NCI-H146 treated with DMSO at 0.1 percent for 48 hours (cell line): ENCODE measurements around the gene PLEKHM1.
A peak's percentile ranks its signal among the peaks of the same experiment; 100 is the strongest.
"Not testable (repeated sequence)": the region's sequence is repeated elsewhere in the genome, so short reads cannot be mapped to it uniquely, and the experiment has no call there.

ENCODE experiments used
- DNase-seq: peaks from one replicate; lab custom pipeline; 2025; ENCODE audit not compliant: unreplicated experiment; lab: John Stamatoyannopoulos, UW

The PLEKHM1 gene

GRCh38 chr17:45490615-45491433 is at the start of gene PLEKHM1:
Gene PLEKHM1 (minus strand): TSS chr17:45490721. CDS start chr17:45482484, 8,237 bp downstream.
- DNase-seq, result peak; percentile 44

- DNase-seq, result not testable (repeated sequence)
These were observed 47.6 kb upstream of the PLEKHM1 start for GRCh38 chr17:45538168-45538567.

GRCh38 chr17:45506072-45506471 is 15.6 kb upstream of the PLEKHM1 start:
- not testable (repeated sequence) for DNase-seq

- DNase-seq, result not testable (repeated sequence)
These were observed 14.7 kb upstream of the PLEKHM1 start for GRCh38 chr17:45505183-45505582.

- DNase-seq, result not testable (repeated sequence)
These were observed 10.7 kb upstream of the PLEKHM1 start for GRCh38 chr17:45501092-45501707.

- not testable (repeated sequence) for DNase-seq
These were observed 10.0 kb upstream of the PLEKHM1 start for GRCh38 chr17:45500478-45500877.

DNA sequence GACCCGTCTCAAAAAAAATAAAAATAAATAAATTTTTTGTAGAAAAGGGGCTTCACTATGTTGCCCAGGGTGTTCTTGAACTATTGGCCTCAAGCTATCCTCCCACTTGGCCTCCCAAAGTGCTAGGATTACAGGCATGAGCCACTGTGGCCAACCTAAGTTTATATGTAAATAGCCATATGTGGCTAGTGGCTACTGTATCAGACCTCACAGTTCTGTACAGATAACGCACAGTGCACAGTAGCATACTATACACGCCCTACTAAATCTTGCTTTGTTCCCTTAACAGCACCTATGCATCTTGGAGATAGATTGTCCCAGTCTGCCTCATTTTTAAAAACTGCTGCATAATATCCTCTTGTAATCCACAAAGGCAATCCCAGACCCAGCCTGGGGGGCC is 8.7 kb upstream of the PLEKHM1 start:
- not testable (repeated sequence) for DNase-seq

DNA sequence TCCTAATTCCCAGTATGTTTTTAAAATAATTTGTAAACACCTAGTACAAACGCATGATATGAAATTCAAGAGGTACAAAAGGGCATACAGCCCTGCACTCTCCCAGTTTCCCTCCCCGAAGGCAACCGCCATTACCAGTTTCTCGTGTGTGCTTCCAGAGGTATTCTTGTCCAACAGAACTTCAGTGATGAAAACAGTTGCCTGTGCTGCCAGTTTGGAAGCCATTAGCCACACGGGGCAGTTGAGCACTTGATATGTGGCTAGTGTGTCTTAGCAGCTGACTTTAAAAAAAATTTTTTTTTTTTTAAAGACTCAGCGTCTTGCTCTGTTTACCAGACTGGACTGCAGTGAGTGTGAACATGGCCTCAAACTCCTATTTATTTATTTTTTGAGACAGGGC is 7.9 kb upstream of the PLEKHM1 start:
- DNase-seq, result not testable (repeated sequence)

DNA sequence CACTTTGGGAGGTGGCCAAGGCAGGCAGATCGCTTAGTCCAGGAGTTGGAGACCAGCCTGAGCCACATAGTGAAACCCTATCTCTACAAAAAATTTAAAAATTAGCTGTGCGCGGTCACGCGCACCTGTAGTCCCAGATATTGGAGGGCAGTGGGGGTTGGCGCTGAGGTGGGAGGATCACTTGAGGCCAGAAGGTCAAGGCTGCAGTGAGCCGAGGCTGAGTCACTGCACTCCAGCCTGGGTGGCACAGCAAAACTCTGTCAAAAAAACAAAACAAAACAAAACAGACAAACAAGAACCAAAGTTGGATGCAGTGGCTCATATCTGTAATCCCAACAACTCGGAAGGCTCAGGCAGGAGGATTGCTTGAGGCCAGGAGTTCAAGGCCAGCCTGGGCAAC is 6.9 kb upstream of the PLEKHM1 start:
- not testable (repeated sequence) for DNase-seq

DNA sequence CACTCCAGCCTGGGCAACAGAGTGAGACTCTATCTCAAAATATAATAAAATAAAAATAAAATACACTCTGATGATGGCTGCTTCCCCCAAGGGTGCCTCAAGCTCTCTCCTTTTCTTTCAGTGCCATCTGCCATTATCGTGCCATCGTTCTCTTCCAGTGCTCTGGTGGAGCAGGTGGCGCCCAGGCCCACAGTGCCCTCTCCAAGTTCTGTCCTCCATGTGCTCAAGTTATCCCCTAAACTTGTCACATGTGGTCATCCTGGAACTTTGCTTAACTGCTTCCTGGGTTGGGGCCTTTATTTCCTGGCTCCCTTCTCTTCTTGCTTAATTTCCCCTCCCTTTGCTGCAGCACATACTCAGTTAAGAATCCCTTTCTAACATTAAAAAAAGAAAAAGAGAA is 6.0 kb upstream of the PLEKHM1 start:
- not testable (repeated sequence) for DNase-seq

GRCh38 chr17:45494556-45494955 is 4.0 kb upstream of the PLEKHM1 start:
- not testable (repeated sequence) for DNase-seq

DNA sequence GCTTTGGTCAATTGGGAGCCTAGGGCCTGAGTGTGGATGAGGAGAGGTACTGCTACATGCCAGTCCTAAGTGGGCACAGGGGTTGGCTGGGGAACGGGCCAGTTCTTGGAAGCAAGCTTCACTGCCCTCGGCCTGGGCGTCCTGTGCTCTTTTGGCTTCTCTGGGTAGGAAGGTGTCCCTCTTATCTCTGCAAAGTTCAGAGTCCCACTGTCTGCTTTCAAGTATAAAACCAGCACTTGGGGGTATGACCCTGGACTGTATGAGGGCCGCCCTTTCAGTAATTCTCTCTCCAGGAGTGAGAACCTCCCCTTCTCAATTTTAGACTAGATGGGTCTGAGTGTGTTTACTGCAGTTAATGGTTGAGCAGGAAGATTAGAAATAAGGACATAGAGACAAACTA is 1.6 kb upstream of the PLEKHM1 start:
- not testable (repeated sequence) for DNase-seq

DNA sequence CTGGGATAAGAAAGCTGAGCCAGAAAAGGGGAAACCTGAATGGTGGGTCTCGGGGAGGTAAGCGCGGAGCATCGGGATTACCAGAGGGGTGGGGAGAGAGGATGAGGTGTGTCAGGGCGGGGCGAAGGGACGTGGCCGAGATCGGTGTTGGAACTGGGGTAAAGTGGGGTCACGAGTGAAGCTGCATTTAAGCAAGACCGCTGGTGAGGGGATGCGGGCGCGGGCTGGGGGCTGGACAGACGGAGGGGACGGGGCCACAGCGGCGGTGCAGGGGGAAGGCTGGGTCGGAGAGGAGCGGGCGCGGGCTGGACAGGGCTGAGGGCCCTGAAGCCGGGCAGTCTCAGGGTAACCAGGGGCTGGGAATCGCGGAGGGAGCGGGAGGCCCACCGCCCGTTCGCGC is 323 bp downstream of the PLEKHM1 start:
- not testable (repeated sequence) for DNase-seq

- DNase-seq, result not testable (repeated sequence)
These were observed 2.8 kb downstream of the PLEKHM1 start for GRCh38 chr17:45487704-45488103.

- DNase-seq, result not testable (repeated sequence)
These were observed 6.8 kb downstream of the PLEKHM1 start for GRCh38 chr17:45483591-45484216.

GRCh38 chr17:45483177-45483576 is 7.3 kb downstream of the PLEKHM1 start:
- DNase-seq, result not testable (repeated sequence)

DNA sequence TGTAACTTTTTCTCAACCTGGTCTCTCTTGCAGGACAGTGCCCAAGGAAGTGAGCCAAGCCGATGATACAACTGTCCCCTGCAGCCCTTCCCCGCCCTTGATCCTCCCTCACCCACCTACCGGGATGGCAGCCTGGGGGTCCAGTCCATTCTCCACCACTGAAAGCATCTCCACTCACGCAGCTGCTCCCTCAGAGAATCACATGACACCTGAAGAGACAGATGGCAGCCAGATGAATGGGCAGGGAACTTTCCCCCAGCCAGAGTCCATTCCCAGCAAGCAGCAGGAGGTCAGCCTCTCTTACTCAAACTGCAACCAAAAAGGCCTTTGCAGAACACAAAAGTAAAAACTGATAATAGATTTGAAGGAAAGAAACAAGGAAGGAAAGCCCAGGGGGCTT is 8.2 kb downstream of the PLEKHM1 start:
- DNase-seq, result not testable (repeated sequence)

- not testable (repeated sequence) for DNase-seq
These were observed 15.1 kb downstream of the PLEKHM1 start for GRCh38 chr17:45475436-45475835.

DNA sequence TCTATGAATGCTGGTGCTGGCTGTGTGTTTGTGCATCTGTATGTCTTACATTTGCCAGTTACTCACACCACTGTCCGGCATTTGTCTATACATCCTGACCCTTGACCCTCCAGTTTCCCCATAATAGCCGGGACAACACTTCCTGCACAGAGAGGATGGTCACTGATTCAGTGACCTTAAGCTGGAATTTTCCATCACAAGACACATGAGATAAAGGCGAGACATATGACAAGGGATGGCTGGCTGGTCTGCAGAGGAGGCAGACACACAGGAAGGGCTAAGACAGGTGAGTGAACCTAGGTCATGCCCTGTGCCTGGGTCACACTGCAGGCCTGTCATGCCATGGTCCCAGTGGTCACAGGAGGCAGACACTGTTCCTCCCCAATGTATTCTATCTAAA is 18.3 kb downstream of the PLEKHM1 start:
- DNase-seq, result not testable (repeated sequence)

DNA sequence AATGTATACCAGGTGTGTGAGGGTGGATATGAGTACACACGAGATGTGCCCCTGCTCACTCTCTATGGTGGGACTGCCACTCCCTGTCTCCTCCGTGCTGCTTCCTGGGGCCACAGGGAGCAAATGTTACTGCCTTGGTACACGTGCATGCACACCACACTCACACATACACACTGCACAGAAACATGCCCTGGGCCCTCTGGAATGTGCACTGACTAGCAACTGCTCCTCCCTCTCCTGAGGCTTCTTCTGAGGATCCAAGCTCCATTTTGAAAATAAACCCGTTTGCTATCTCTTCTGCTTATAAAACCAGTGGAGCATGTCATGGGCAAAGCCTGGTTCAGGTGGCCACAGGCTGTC is 21.3 kb downstream of the PLEKHM1 start:
- DNase-seq, result not testable (repeated sequence)

DNA sequence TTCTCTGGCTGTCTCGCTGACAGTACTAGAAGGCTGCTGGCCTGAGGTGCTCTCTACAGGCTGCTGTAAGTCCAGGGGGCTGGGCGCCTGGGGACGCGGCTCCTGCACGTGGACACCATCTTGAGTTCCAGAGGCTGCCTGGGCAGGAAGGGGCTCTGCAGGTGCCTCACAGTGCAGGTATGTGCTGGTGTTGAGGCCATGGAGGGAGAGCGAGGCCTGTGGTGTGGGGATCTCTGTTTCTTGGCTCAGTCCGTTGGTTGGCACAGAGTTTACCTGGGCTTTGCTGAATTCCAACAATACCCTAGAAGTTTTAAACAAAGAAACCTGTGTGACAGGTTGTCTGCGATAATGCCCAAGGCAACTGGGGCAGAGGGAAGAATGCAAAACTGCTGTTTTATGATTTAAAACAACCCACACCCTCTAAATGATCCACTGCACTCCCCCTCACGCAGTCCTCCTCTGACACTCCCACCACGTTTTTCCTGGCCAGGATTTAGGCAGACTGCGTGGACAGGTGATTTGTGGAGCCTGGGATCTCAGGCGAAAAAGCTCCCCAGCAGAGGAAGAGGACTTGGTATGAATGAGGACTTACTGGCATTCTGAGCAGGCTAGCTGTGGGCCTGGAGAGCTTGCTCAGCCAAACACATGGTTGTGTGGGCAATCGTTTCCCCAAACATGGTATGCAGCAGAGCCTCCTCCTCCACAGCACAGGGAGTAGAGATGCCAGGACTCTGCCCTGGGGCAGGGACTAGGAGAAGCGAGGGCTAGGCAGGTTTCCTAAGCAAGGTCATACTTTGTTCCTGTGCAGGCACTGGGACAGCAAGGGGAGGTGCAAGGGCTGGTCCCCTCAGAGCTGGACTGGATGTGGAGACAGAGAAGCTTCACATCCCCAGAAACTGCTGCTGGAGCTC is 22.0 kb downstream of the PLEKHM1 start:
- DNase-seq, result not testable (repeated sequence)
